ENCODE measurements around the gene S100A6. TPM values are rescaled to one million over a fixed set of nuclear protein-coding genes. Genes with fewer than 3 reads are reported as not detected.

S100A6 gene
- polyA plus RNA-seq, 1 donor, result 187 TPM

DNA sequence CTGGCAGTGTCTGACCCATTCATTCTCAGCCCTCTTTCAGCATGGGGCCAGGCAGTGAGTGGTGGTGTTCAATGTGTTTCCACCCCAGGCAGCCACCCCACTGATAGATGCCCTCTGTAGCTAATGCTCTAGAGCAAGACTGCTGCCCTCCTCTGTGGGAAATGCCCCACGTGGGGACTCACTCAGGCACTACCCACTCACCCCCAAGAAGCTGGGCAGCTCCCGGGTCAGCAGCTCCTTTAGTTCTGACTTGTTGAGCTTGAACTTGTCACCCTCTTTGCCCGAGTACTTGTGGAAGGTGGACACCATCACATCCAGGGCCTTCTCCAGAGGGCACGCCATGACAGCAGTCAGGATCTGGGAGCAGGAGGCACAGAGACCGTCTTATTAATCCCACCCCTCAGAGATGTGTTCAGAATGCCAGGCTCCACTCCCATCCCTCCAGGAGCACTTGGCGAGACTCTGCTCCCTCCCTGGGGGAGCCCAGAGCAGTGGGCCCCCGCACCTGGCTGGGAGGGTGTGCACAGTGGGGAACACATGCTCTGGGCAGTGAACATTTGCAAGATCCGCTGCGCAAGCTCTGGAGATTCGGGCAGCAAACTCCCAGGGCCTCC is 8.8 kb upstream of the S100A6 start:
- DNase-seq, result no peak

DNA sequence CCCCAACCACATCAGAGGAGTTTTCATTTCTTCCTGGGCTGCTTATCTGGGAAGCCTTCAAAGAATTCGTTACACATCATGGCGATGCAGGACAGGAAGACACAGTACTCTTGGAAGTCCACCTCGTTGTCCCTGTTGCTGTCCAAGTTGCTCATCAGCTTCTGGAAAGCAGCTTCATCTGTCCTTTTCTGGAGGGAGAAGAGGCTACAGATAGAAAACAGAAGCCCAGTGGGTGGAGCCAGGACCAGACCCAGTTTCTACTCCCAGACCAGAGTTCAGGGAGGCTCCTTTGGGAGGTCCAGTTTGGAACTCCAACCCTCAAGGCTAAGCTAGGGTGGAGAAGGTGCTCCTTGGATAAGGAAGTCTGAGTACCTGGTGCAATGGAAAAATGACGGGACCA is 7.9 kb upstream of the S100A6 start:
- DNase-seq, result no peak

DNA sequence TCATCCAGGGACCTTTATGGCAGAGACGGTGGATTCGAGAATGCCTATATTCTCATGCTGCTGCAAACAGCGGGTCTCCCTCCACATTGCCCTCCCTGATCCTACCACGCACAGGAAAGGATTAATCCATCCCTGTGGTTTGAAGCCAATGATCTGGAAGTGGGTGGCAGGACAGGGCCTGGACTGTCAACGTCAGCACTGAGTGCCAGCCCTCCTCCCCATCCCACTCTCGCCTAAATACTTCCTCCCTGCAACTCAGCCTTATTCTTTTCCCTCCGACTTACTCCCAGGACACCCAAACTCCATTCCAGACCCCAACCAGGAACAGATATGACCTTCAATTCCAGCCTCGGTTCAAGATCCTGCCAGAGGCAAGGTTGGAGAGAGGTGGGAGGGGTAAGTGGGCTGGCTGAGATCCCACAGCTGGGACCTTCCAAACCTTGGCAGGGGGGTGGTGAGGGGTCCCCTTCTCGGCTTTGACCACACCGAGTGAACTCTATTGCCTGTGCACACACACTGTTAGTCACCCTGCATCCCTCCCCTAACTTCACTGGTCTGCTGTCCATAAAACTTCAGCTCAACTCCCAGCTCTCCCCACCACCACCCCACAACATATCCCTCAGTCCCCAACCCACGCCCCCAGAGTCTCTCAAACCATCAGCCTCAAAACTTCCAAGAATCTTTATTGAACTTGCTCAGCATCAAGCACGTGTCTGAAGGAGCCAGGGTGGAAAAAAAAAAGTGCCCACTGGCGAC is 7.3 kb upstream of the S100A6 start:
- DNase-seq, result no peak

DNA sequence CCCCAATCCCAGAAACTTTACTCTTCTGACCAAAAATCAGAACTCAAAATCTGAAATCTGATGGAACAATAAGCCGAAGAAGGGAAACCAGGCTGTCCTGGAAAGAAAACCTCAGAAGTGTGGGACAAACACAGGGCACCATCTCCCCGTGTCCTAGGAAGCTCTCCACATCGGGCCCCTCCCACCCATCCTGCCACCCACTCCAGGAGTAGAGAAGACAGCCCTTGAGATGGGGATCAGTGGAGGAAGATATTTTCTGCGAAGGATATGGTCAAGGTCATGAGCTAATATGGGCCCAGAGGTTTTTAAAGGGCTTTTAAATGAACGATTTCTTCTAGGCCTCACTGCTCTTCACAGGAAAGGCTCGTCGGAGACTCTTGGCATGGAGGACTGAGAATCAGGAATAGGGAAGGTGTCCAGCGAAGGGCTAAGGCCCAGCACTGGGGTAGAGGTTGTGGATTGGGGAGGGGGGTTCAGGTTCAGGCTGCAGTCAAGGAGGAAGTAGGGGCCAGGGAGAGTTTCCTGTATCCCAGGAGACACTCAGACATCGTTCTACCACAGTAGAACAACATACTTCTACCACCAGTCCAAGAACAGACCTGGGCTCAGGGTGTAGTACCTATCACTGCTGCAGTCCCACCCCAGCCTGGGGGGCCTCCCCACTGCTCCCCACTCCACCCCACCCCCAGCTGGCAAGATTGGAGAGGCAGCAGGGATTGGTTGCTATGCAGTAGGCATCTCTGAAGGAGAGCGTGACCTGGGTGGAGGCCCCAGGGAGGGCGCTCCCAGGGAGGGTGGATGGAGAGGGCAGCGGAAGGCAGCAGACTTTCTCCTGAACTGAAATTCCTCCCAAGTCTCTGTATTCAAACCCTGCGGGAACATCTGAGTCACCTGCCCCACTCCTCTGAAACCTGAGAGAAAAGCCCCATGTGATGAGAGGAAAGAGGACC is 6.1 kb upstream of the S100A6 start:
- DNase-seq, result no peak

DNA sequence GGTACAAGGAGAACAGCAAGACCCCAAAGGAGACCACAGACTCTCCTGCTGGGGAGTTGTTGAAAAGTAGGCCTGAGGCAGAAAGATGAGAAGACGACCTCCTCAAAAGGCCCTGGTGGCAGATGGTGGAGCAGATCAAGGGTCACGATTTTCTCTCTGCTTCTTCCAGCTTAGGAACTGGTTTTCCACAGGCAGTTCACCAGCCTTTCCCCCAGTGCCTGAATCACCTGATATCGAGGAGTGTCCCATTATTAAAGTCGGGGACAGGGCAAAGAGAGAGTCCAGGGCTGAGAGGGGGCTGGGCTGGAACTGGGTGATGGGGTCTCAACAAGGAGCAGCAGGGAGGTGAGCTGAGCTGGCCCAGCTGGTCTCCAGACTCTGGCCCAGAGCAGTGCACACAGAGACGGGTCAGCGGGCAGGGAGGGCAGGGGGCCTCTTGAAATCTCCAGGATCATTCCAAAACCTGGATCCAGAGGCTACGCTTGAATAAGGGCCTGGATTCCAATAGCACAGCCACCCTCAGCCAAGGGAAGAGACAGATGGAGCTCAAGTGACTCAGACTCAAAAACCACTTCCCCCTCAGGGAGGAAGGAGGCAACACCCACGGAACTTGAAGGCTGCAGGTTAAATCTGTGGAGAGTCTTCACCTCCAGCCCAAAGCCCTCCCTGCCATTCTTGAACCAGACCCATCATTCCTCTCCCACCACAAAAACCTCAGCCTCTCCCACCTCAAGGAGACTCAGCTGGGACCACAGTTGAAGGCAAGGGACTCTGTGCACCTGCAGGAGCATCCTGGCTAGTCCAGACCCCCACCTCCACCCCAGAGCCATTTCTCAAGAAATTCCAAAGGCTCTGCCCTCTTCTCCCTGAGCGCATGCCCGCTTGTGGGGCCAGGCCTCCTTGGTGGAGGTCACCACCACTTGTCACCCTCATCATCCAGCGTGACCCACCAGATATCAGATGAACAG is 4.9 kb upstream of the S100A6 start, which contains the start of gene S100A5:
S100A5 (minus strand) TSS at position 541 of the 968 bp plus-strand sequence. CDS start 743 bp downstream, outside the sequence.
- DNase-seq, result no peak

DNA sequence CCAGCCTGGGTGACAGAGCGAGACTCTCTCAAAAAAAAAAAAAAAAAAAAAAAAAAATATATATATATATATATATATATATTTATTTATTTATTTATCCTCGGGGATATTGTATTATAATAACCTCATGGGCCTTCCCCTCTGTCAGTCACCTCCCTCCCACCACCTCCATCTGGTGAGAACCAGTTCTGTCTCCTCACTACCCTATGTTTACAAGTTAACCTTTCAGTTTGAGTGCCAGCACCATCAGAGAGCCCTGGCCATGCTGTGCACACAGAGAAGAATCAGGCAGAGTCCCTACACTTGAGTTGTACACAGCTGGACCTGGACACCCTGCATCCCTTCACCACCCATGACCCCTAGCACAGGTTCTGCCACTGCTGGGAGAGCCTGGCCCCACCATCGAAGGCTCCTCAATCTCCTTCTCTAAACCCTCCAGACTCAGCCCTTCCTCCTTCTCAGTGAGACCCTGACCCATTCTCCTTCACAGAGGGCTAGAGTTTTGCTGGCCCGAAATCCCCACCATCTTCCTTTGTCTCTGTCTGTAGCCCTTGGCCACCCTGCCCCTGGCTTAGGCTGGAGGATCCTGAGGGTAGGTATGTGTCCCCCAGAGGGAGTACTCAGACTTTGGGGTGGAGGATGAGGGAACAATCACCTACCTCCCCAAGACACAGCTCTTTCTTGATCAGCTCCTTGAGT is 3.8 kb upstream of the S100A6 start:
- DNase-seq, result no peak

DNA sequence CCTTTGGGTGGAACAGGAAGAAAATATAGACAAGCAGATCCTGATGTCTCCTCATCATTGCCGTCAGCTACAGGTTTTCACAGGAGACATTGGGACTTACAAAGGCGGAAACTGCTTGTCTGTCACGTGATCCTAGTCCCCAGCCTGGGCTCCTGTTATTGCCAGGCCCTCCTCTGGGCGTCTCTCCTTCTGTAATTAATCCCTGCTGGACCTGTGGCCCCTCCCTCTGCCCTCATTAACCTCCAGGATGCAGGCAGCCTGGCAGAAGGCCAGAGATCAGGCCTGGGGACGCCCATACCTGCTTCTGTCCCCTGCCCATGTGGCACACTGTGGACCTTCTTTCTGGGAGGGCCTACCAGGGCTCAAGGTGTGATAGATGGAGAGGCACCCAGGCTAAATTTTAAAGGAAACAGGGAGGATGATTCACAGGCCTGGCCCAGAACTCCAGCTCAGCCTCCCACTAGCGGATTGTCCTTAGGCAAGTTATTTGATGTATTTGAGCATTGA is 2.6 kb upstream of the S100A6 start:
- DNase-seq, result no peak

DNA sequence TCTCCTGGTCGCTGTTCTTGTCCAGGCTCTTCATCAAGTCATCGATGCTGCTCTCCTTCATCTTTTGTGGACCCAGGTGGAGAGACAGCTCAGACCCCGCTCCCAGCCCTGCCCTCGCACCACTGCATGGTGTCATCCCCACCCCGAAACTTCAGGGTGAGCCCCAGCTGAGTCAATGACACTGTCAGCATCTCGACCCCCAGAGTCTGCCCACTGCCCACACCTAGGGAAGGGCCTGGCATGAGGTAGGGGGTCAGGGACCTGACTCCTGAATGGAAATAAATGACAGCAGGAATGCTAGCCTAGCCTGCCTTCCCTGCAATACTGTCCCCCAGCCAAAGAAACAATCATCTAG is 1.6 kb upstream of the S100A6 start:
- no peak for DNase-seq

DNA sequence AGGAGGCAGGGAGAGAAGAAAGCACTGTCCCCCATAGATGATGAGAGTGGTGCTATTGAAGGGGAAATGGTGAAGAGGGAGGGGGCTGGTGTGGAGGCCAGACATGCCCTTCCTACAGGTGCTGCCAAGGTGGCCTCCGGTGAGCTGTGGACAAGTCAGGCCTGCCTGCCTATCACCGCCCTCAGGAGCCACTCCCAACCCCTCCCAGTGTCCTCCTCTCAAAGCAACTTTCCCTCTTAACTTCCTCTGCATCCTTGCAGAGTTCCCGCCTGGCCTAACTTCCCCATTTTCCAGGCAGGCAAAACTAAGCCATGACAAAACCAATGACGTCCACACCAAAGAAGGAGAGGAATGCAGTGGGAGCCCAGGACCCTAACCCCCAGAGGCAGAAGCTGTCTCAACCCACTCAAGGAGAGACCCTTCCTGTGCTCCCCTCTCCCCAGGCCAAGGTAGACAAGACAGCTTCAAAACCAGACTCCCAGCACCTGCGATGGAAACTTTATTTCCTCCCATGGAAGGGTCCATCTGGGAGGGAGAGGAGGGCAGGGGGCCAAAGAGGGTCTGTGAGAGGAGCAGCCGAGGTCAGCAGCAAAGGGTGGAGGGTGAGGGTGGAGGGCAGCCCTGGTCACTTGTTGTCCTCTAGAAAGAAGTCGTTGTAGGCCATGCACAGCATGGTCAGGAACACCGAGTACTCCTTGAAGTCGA is 1.0 kb upstream of the S100A6 start:
- no peak for DNase-seq

DNA sequence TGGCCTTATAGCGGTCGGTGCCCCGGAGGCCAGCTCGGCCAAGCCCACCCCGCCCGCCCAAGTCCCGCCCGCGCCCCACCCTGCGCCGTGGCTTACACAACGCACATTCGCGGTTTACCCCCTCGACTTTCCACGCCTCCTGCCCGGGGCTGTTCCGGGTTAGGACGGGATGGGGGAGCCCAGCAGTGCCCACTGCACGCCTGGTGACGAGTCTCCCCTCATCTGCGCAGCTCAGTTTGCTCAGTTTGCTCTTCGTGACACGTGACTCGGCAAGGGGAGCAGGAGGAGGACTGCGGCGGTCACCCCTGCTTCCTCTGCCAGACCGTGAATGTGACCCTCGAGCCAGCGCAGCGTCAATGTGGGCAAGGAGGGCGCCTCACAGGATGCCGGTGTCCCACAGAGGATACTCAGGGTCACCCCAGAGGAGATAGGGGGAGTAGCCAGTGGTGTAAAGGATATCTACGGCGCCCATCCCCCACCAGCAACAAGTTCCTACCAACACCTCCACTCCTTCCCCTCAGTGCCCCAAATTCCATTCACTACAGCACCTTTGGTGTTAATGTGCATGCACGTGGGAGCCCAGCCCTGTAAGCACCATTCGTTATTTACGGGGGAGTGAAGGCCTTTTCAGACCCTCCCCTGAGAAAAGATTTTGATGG is 350 bp upstream of the S100A6 start:
- peak; percentile 80 for DNase-seq

DNA sequence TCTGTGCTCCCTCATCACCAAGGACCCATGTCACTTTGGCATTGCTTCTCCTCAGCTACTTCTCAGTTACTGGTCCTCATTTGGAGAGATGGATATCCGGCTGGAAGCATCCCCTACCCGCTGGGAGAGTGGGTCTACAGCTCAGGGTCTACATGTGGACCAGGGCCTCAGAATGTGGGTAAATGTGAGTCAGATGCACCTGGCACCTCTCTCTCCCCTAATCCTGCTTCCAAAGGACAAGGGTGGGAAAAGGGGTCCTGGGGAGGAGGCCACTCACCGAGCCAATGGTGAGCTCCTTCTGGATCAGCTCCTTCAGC is 908 bp downstream of the S100A6 start:
- no peak for DNase-seq

DNA sequence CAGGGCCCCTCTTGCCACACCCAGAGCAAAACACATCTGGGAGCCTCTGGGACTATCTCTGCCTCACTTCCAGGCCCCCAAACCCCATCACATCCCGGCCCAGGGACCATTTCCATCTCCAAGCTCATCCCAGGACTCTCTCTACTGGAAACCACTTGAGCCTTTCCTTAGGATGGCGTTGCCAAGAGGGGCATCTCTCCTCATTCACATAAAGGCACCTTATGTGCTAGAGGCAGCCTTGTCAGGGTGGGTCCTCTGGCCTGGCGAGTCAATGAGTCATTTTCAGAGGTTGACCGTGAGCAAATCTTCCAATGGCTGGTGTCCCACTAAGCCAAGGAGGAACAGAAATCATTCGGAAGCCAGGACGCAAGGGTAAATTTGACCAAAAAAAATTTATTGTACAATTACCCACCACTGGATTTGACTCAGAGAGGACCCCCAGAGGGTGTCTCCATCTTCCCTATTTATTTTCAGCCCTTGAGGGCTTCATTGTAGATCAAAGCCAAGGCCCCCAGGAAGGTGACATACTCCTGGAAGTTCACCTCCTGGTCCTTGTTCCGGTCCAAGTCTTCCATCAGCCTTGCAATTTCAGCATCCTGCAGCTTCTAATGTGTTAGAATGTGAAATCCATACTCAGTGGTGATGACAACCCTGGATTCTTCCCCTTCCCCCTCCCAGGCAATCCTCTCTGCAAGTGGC is 1.4 kb downstream of the S100A6 start:
- no peak for DNase-seq

DNA sequence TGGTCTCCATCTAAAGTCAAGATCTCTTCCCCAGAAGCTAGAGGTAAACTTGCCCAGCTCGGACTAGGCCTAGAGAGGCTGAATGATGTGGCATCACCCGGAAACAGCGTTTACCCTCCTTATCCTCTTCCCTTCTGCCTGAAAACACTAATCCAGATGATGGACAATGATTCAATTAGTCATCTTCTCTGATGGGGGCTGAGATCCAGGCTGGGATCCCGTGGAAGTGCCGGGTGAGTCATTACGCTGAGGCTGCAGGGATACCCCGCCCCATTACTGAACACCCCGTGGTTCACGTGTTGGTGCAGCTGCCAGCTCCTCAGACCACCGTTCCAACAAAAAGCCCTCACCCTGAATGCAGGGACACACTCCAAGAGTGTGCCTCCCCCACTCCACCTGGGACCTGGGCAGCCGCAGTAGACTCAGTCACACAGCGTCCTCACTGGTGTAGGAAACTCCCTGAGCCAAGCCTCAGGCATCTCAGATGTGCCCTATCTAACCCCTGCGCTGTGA is 2.0 kb downstream of the S100A6 start:
- DNase-seq, result no peak

DNA sequence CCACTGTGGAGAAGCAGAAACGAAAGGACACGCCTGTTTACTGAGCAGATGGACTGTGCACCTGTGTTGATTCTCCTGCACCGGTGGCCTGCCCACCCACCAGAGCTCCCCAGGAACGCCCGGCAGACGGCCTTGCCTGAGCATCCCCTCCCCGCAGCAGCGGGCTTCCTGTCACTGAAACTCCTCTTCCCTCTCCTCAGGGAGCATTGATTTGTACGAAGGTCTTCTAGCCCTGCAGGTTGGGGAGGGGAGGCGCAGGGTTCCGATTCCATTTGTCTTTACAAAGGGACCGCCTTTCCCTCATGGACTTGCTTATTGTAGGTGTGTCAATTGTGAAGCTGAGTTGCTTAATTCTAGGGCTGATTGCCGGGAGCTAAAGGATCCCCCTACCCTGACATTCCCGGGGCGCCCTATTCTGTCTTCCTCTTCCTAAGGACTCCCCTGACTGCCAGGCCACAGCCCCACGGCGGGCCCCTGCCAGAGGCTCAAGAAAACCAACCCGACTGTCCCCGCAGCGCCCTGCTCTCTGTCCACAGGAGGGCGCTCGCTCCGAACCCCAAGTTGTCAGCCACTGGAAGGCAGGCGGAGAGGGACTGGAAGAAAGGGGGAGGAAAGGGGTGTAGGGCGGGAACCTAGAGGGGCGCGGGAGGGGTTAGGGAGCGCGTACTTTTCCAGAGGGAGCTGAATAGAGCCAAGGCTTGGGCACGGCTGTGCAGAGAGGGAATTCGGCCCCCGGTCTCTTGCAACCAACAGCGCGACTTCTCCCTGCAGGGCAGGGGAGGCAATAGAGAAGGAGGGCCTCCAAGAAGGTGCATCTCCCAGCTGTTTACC is 2.8 kb downstream of the S100A6 start:
- DNase-seq, result peak; percentile 90

DNA sequence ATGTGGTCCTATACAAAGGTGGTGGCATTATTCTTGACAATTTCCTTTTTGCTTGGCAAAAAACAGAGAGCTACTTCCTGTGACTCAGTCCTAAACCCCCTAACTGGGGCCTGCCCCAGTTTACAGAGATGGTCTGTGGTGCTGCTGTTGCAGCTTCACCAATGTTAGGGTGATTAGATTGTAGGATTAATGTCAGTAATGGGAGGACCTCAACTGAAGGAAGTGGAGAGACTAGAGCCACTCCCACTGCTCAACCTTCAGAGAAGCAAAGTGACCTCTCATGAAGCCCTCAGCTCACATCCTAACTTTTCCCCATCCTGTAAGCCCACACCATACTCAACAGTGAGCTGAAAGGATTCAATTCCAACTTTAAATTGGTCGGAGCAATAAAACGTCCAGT is 3.6 kb downstream of the S100A6 start:
- DNase-seq, result no peak

DNA sequence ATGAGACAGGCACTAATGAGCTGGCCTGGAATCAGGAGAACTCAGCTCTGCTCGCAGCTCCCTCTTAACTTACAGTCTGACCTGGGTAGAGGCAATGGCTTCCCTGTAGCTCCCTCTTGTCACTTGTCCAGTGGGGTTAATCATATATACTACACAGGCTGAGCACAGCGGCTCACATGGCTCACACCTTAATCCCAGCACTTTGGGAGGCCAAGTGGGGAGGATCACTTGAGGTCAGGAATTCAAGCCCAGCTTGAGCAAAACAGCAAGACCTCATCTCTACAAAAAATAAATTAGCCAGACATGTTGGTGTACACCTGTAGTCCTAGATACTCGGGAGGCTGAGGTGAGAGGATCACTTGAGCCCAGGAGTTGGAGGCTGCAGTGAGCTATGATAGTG is 4.2 kb downstream of the S100A6 start:
- DNase-seq, result no peak

DNA sequence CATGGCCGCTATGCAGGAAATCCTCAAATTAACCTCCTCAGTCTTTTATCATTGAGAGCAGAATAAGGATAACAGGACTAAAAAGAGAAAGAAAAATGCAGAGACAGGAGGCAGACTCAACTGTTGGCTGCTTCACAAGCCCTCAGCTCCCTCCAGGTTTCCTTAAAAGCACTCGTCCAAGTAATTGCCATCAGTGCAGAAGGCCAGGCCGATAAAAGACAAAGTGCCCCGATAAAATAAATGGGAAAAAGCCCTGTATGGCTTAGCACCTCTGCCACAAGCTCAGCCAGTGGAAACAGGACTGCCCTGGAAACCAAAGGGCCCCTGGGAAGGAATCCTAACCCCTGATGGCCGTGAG is 8.1 kb downstream of the S100A6 start:
- DNase-seq, result no peak

DNA sequence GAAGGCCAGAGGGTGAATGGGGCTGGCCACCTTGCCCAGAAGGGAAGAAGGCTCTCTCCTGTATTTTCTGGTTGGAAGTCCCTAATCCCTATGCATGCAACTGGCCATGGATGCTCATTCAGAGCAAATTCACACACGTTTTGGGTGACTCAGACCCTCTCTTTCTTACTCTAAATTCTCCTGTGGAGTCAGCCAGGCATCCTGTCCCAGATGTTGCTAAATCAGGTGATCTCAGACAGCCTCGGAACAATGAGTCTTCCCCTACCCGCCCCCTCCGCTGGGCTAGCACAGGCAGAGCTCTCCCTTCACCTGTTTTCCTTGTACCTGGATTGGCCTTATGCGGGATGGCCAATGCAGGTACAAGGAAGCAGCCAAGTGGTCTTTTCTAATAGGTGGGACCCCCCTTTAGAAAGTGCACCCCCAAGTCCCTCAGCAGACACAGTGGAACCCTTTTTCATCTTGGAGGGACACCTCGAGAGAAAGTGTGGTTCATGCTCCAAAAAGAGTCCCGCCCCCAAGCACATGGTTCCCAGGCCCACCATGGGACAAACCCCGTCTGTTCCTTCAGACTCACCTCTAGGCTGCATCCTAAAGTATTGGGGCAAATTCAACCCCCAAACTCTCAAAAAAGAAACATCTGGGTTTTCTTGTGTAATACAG is 8.6 kb downstream of the S100A6 start:
- no peak for DNase-seq

Measured in hindlimb muscle (tissue), 1 donor.